Rectal smooth muscle tissue (tissue), 1 donor: ENCODE measurements around the gene PAPOLG.
"Not testable (repeated sequence)": the region's sequence is repeated elsewhere in the genome, so short reads cannot be mapped to it uniquely, and the experiment has no call there.

Source experiments
- H3K27ac ChIP-seq: one replicate; pipeline ENCODE4 v1.7.0; 2013; ENCODE audit warnings: low read depth, low read length, inconsistent platforms
- H3K27me3 ChIP-seq: one replicate; pipeline ENCODE4 v1.7.0; 2013; ENCODE audit warnings: low read length; ENCODE audit not compliant: control insufficient read depth, insufficient read depth
- H3K36me3 ChIP-seq: one replicate; pipeline ENCODE4 v1.7.0; 2013; ENCODE audit warnings: low read length; ENCODE audit not compliant: control insufficient read depth, insufficient read depth
- H3K4me1 ChIP-seq: one replicate; pipeline ENCODE4 v1.7.0; 2013; ENCODE audit warnings: low read length; ENCODE audit not compliant: control insufficient read depth, insufficient read depth
- H3K4me3 ChIP-seq: one replicate; pipeline ENCODE4 v1.7.0; 2013; ENCODE audit warnings: low read length
- H3K9ac ChIP-seq: one replicate; pipeline ENCODE4 v1.7.0; 2013; ENCODE audit warnings: low read length

The PAPOLG gene

GRCh38 chr2:60819936-60820335, 63.9 kb downstream of the PAPOLG start:
- no peak overlapping the region for H3K4me3 ChIP-seq
- no peaks in the 10 kb centered on the region for H3K4me1 ChIP-seq
- H3K9ac ChIP-seq: no peak overlapping the region
- no peaks in the 10 kb centered on the region for H3K27me3 ChIP-seq
- no peaks in the 10 kb centered on the region for H3K36me3 ChIP-seq
- no peak overlapping the region for H3K27ac ChIP-seq

GRCh38 chr2:60820416-60821132, 64.5 kb downstream of the PAPOLG start:
- Histone ChIP-seq H3K27me3 (no peaks in the 10 kb centered on the region), H3K27ac (no peak overlapping the region)

GRCh38 chr2:60821133-60821469, 65.0 kb downstream of the PAPOLG start:
- H3K36me3 ChIP-seq: no peaks in the 10 kb centered on the region
- no peak overlapping the region for H3K27ac ChIP-seq
- no peak overlapping the region for H3K4me3 ChIP-seq
- no peaks in the 10 kb centered on the region for H3K4me1 ChIP-seq
- no peak overlapping the region for H3K9ac ChIP-seq
- H3K27me3 ChIP-seq: no peaks in the 10 kb centered on the region

More at GRCh38 chr2:60820416-60821132, 64.5 kb downstream of the PAPOLG start:
- Histone ChIP-seq H3K36me3 (no peaks in the 10 kb centered on the region), H3K4me3 (no peak overlapping the region), H3K9ac (no peak overlapping the region), H3K4me1 (no peaks in the 10 kb centered on the region)

- H3K4me3 ChIP-seq: no peak overlapping the region
- no peaks in the 10 kb centered on the region for H3K36me3 ChIP-seq
- H3K4me1 ChIP-seq: no peaks in the 10 kb centered on the region
- H3K27me3 ChIP-seq: no peaks in the 10 kb centered on the region
- H3K27ac ChIP-seq: no peak overlapping the region
- H3K9ac ChIP-seq: no peak overlapping the region
Observed at GRCh38 chr2:60821587-60822302, 65.7 kb downstream of the PAPOLG start.

GRCh38 chr2:60822987-60823386, 66.9 kb downstream of the PAPOLG start:
- no peak overlapping the region for H3K9ac ChIP-seq
- no peaks in the 10 kb centered on the region for H3K27me3 ChIP-seq
- H3K27ac ChIP-seq: no peak overlapping the region

GRCh38 chr2:60823694-60824305, 67.7 kb downstream of the PAPOLG start:
- Histone ChIP-seq H3K4me1 (no peaks in the 10 kb centered on the region), H3K27ac (no peak overlapping the region), H3K4me3 (no peak overlapping the region), H3K27me3 (no peaks in the 10 kb centered on the region), H3K9ac (no peak overlapping the region), H3K36me3 (no peaks in the 10 kb centered on the region)

More at GRCh38 chr2:60822987-60823386, 66.9 kb downstream of the PAPOLG start:
- Histone ChIP-seq H3K4me3 (no peak overlapping the region), H3K4me1 (no peaks in the 10 kb centered on the region), H3K36me3 (no peaks in the 10 kb centered on the region)

GRCh38 chr2:60825666-60826065, 69.6 kb downstream of the PAPOLG start:
- H3K9ac ChIP-seq: no peak overlapping the region
- no peaks in the 10 kb centered on the region for H3K27me3 ChIP-seq
- H3K4me1 ChIP-seq: no peaks in the 10 kb centered on the region

GRCh38 chr2:60826111-60826510, 70.0 kb downstream of the PAPOLG start:
- Histone ChIP-seq H3K36me3 (no peaks in the 10 kb centered on the region), H3K27me3 (no peaks in the 10 kb centered on the region), H3K27ac (no peak overlapping the region), H3K4me3 (no peak overlapping the region), H3K4me1 (no peaks in the 10 kb centered on the region), H3K9ac (no peak overlapping the region)

More at GRCh38 chr2:60825666-60826065, 69.6 kb downstream of the PAPOLG start:
- Histone ChIP-seq H3K27ac (no peak overlapping the region), H3K4me3 (no peak overlapping the region), H3K36me3 (no peaks in the 10 kb centered on the region)

- H3K27ac ChIP-seq, H3K4me1 ChIP-seq, H3K36me3 ChIP-seq, H3K4me3 ChIP-seq, H3K9ac ChIP-seq, H3K27me3 ChIP-seq: not testable (repeated sequence)
Observed at GRCh38 chr2:60826860-60827259, 70.8 kb downstream of the PAPOLG start.

- H3K27me3 ChIP-seq: no peaks in the 10 kb centered on the region
- H3K9ac ChIP-seq: no peak overlapping the region
- no peak overlapping the region for H3K27ac ChIP-seq
- no peak overlapping the region for H3K4me3 ChIP-seq
- no peaks in the 10 kb centered on the region for H3K36me3 ChIP-seq
- no peaks in the 10 kb centered on the region for H3K4me1 ChIP-seq
Observed at GRCh38 chr2:60827369-60827768, 71.3 kb downstream of the PAPOLG start.

GRCh38 chr2:60830991-60831390, 74.9 kb downstream of the PAPOLG start:
- no peaks in the 10 kb centered on the region for H3K4me1 ChIP-seq
- H3K36me3 ChIP-seq: no peaks in the 10 kb centered on the region
- H3K9ac ChIP-seq: no peak overlapping the region
- H3K27ac ChIP-seq: no peak overlapping the region
- H3K4me3 ChIP-seq: no peak overlapping the region
- H3K27me3 ChIP-seq: no peaks in the 10 kb centered on the region

GRCh38 chr2:60831921-60832320, 75.9 kb downstream of the PAPOLG start:
- Histone ChIP-seq H3K27me3 (no peaks in the 10 kb centered on the region), H3K36me3 (no peaks in the 10 kb centered on the region), H3K27ac (no peak overlapping the region)

More at GRCh38 chr2:60831921-60832320, 75.9 kb downstream of the PAPOLG start:
- H3K9ac ChIP-seq: no peak overlapping the region
- no peak overlapping the region for H3K4me3 ChIP-seq
- H3K4me1 ChIP-seq: no peaks in the 10 kb centered on the region
